ENCODE results near the gene ARMCX2.
"Not testable (repeated sequence)": the region's sequence is repeated elsewhere in the genome, so short reads cannot be mapped to it uniquely, and the experiment has no call there.

ARMCX2 gene

GRCh38 chrX:101659601-101660063, at the start of gene ARMCX2:
Gene ARMCX2 (minus strand): TSS chrX:101659850. CDS start chrX:101657588, 2,262 bp downstream.
- DNase-seq (ENCODE audit: low read depth in 1 of 2, low spot score in 1 of 2): no peak

- DNase-seq (ENCODE audit: low read depth in 1 of 2, low spot score in 1 of 2): no peak
Observed at GRCh38 chrX:101709384-101709783, 49.7 kb upstream of the ARMCX2 start.

- no peak for DNase-seq (ENCODE audit: low read depth in 1 of 2, low spot score in 1 of 2)
Observed at GRCh38 chrX:101708163-101708562, 48.5 kb upstream of the ARMCX2 start.

- no peak for DNase-seq (ENCODE audit: low read depth in 1 of 2, low spot score in 1 of 2)
Observed at GRCh38 chrX:101693476-101693875, 33.8 kb upstream of the ARMCX2 start.

- DNase-seq (ENCODE audit: low read depth in 1 of 2, low spot score in 1 of 2): no peak
Observed at GRCh38 chrX:101691835-101692234, 32.2 kb upstream of the ARMCX2 start.

GRCh38 chrX:101686574-101686973, 26.9 kb upstream of the ARMCX2 start:
- no peak for DNase-seq (ENCODE audit: low read depth in 1 of 2, low spot score in 1 of 2)

- no peak for DNase-seq (ENCODE audit: low read depth in 1 of 2, low spot score in 1 of 2)
Observed at GRCh38 chrX:101685923-101686322, 26.3 kb upstream of the ARMCX2 start.

- no peak for DNase-seq (ENCODE audit: low read depth in 1 of 2, low spot score in 1 of 2)
Observed at GRCh38 chrX:101682723-101683122, 23.1 kb upstream of the ARMCX2 start.

- no peak for DNase-seq (ENCODE audit: low read depth in 1 of 2, low spot score in 1 of 2)
Observed at GRCh38 chrX:101677028-101677427, 17.4 kb upstream of the ARMCX2 start.

- DNase-seq (ENCODE audit: low read depth in 1 of 2, low spot score in 1 of 2): no peak
Observed at GRCh38 chrX:101676571-101676970, 16.9 kb upstream of the ARMCX2 start.

GRCh38 chrX:101668143-101668542, 8.5 kb upstream of the ARMCX2 start:
- no peak for DNase-seq (ENCODE audit: low read depth in 1 of 2, low spot score in 1 of 2)

GRCh38 chrX:101658661-101659491, 774 bp downstream of the ARMCX2 start:
- DNase-seq (ENCODE audit: low read depth in 1 of 2, low spot score in 1 of 2): peak in 1 of 2 donors; percentile 18

- DNase-seq (ENCODE audit: low read depth in 1 of 2, low spot score in 1 of 2): no peak
Observed at GRCh38 chrX:101657495-101657894, 2.2 kb downstream of the ARMCX2 start.

- no peak for DNase-seq (ENCODE audit: low read depth in 1 of 2, low spot score in 1 of 2)
Observed at GRCh38 chrX:101656817-101657216, 2.8 kb downstream of the ARMCX2 start.

- DNase-seq (ENCODE audit: low read depth in 1 of 2, low spot score in 1 of 2): no peak
Observed at GRCh38 chrX:101655534-101655933, 4.1 kb downstream of the ARMCX2 start.

GRCh38 chrX:101647716-101648115, 11.9 kb downstream of the ARMCX2 start:
- DNase-seq (ENCODE audit: low read depth in 1 of 2, low spot score in 1 of 2): not testable (repeated sequence)

- no peak for DNase-seq (ENCODE audit: low read depth in 1 of 2, low spot score in 1 of 2)
Observed at GRCh38 chrX:101642093-101642492, 17.6 kb downstream of the ARMCX2 start.

GRCh38 chrX:101639583-101639982, 20.1 kb downstream of the ARMCX2 start:
- no peak for DNase-seq (ENCODE audit: low read depth in 1 of 2, low spot score in 1 of 2)

GRCh38 chrX:101619364-101619763, 40.3 kb downstream of the ARMCX2 start:
- no peak for DNase-seq (ENCODE audit: low read depth in 1 of 2, low spot score in 1 of 2)

GRCh38 chrX:101617211-101618191, 42.1 kb downstream of the ARMCX2 start, which contains the start of gene ARMCX6:
Gene ARMCX6 (minus strand): TSS chrX:101618000. CDS start chrX:101616620, 1,380 bp downstream.
- DNase-seq (ENCODE audit: low read depth in 1 of 2, low spot score in 1 of 2): peak; percentile 13 to 48

GRCh38 chrX:101605728-101606127, 53.9 kb downstream of the ARMCX2 start:
- DNase-seq (ENCODE audit: low read depth in 1 of 2, low spot score in 1 of 2): no peak
